ENCODE measurements around the gene GTF2H4.
A peak's percentile ranks its signal among the peaks of the same experiment; 100 is the strongest.
"Not testable (repeated sequence)": the region's sequence is repeated elsewhere in the genome, so short reads cannot be mapped to it uniquely, and the experiment has no call there.

GTF2H4 gene

GRCh38 chr6:30895343-30895742 lies 12.7 kb upstream of the GTF2H4 start:
- no peak for DNase-seq

GRCh38 chr6:30896541-30896940 lies 11.5 kb upstream of the GTF2H4 start:
- no peak for DNase-seq

- no peak for DNase-seq
These were observed 10.1 kb upstream of the GTF2H4 start for GRCh38 chr6:30897882-30898281.

- no peak for DNase-seq
These were observed 9.2 kb upstream of the GTF2H4 start for GRCh38 chr6:30898750-30899360.

GRCh38 chr6:30900863-30901417 lies 7.1 kb upstream of the GTF2H4 start:
- DNase-seq = no peak

GRCh38 chr6:30901436-30901835 lies 6.6 kb upstream of the GTF2H4 start:
- DNase-seq = no peak

GRCh38 chr6:30902196-30902595 lies 5.8 kb upstream of the GTF2H4 start:
- DNase-seq = not testable (repeated sequence)

- DNase-seq = no peak
These were observed 5.3 kb upstream of the GTF2H4 start for GRCh38 chr6:30902709-30903108.

- no peak for DNase-seq
These were observed 4.8 kb upstream of the GTF2H4 start for GRCh38 chr6:30903236-30903635.

- DNase-seq = not testable (repeated sequence)
These were observed 683 bp upstream of the GTF2H4 start for GRCh38 chr6:30907290-30907757.

- DNase-seq = no peak
These were observed 693 bp downstream of the GTF2H4 start for GRCh38 chr6:30908700-30909099.

- not testable (repeated sequence) for DNase-seq
These were observed 2.5 kb downstream of the GTF2H4 start for GRCh38 chr6:30910473-30910872.

GRCh38 chr6:30912746-30913520 lies 4.9 kb downstream of the GTF2H4 start:
- DNase-seq = no peak

- DNase-seq = no peak
These were observed 5.7 kb downstream of the GTF2H4 start for GRCh38 chr6:30913721-30914075.

GRCh38 chr6:30914076-30914853 lies 6.3 kb downstream of the GTF2H4 start, which contains the start of gene VARS2:
TSS of gene VARS2 (plus strand) at chr6:30914238. CDS start at chr6:30914837, 599 bp downstream.
- peak; percentile 66 for DNase-seq

GRCh38 chr6:30914854-30915590 lies 7.0 kb downstream of the GTF2H4 start:
- no peak for DNase-seq

GRCh38 chr6:30915591-30915946 lies 7.6 kb downstream of the GTF2H4 start:
- DNase-seq = peak; percentile 32

GRCh38 chr6:30917041-30917440 lies 9.0 kb downstream of the GTF2H4 start:
- no peak for DNase-seq

GRCh38 chr6:30917487-30917886 lies 9.5 kb downstream of the GTF2H4 start:
- DNase-seq = no peak

GRCh38 chr6:30918670-30919069 lies 10.7 kb downstream of the GTF2H4 start:
- DNase-seq = no peak

- DNase-seq = no peak
These were observed 14.4 kb downstream of the GTF2H4 start for GRCh38 chr6:30922447-30922852.

- not testable (repeated sequence) for DNase-seq
These were observed 16.1 kb downstream of the GTF2H4 start for GRCh38 chr6:30924040-30924627.

All from NCI-H446 treated with DMSO at 0.1 percent for 48 hours (cell line).